Measurements from ENCODE around the gene SPTBN5. TPM values are rescaled to one million over a fixed set of nuclear protein-coding genes. Genes with fewer than 3 reads are reported as not detected.

Gene SPTBN5
- total RNA-seq, 1 donor from 2014 or later = 2.9 TPM

DNA sequence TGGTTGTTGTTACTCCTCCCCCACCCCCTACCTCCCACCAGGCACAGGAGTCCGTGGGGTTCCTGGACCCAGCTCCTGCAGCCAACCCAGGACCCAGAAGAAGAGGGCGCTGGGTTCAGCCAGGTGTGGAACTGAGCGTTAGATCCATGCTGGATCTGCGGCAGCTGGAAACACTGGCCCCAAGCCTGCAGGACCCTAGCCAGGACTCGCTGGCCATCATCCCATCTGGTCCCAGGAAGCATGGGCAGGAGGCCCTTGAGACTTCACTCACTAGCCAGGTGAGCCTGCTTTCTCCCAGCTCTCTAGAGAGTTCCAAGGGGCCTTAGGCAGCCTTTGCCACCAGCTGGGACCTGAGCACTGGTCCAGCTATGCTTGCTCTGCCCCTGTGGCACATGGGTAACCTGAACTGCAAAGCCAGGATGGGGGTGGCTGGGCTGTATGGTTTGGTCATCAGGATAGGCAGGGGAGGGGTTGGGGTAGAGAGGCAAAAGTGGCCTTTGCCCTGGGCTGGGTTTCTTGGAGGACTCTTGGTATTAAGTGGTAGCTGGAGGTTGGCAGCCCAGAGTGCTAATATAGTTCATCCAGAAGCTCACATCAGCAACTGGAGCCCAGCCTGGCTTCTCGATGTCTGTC lies 72.9 kb downstream of the SPTBN5 start:
- no peak overlapping the region for H3K27ac Mint-ChIP-seq (ENCODE audit: unreplicated experiment)
- no peaks in the 10 kb centered on the region for H3K9me3 Mint-ChIP-seq (ENCODE audit: low read depth)
- no peak for DNase-seq (ENCODE audit: low spot score)
- H3K4me1 Mint-ChIP-seq (ENCODE audit: low read depth) = no peaks in the 10 kb centered on the region
- H3K27me3 Mint-ChIP-seq (ENCODE audit: low read depth) = no peaks in the 10 kb centered on the region
- peaks cover 49% of the 10 kb centered on the region for H3K36me3 Mint-ChIP-seq (ENCODE audit: low read depth)
- no peak overlapping the region for H3K4me3 Mint-ChIP-seq (ENCODE audit: unreplicated experiment)
- TF ChIP-seq CTCF (IDR thresholded peaks at IDR 0.05) = no peak

DNA sequence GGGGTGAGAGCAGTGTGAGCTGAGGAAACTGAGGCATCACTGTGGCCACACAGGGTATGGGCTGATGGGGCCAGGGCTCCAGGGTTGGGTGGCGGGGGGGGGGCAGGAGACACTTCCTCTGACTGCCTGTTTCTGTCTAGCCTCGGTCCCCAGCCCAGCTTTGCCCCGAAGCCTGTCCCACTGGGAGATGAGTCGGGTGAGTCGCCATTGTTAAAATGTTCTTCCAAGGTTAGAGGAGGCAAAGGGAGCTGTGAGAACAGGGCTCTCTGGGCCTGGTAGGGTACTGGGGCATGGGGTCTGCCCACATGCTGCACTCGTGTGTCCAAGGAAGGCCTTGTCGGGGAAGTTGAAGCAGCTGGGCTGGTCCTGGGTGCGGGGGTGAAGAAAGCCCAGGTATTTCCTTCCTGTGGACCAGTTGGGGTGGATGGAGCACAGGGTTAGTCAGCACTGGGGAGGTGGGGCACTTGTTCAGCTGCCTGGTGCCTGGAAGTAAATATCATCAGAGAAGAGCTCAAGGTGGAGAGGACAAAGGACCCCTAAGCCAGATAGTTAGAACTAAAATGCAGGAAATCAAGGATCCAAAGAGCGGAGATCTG lies 74.3 kb downstream of the SPTBN5 start:
- peaks cover 55% of the 10 kb centered on the region for H3K36me3 Mint-ChIP-seq (ENCODE audit: low read depth)
- DNase-seq (ENCODE audit: low spot score) = no peak
- H3K9me3 Mint-ChIP-seq (ENCODE audit: low read depth) = no peaks in the 10 kb centered on the region
- no peak for TF ChIP-seq CTCF (IDR thresholded peaks at IDR 0.05)
- H3K27ac Mint-ChIP-seq (ENCODE audit: unreplicated experiment) = no peak overlapping the region
- H3K27me3 Mint-ChIP-seq (ENCODE audit: low read depth) = no peaks in the 10 kb centered on the region
- H3K4me1 Mint-ChIP-seq (ENCODE audit: low read depth) = no peaks in the 10 kb centered on the region
- no peak overlapping the region for H3K4me3 Mint-ChIP-seq (ENCODE audit: unreplicated experiment)

GRCh38 chr15:41817781-41818180 lies 76.1 kb downstream of the SPTBN5 start:
- no peak for TF ChIP-seq CTCF (IDR thresholded peaks at IDR 0.05)
- no peaks in the 10 kb centered on the region for H3K4me1 Mint-ChIP-seq (ENCODE audit: low read depth)
- H3K27me3 Mint-ChIP-seq (ENCODE audit: low read depth) = no peaks in the 10 kb centered on the region
- H3K36me3 Mint-ChIP-seq (ENCODE audit: low read depth) = peaks cover 56% of the 10 kb centered on the region
- no peak overlapping the region for H3K27ac Mint-ChIP-seq (ENCODE audit: unreplicated experiment)
- no peaks in the 10 kb centered on the region for H3K9me3 Mint-ChIP-seq (ENCODE audit: low read depth)
- DNase-seq (ENCODE audit: low spot score) = no peak
- H3K4me3 Mint-ChIP-seq (ENCODE audit: unreplicated experiment) = no peak overlapping the region

DNA sequence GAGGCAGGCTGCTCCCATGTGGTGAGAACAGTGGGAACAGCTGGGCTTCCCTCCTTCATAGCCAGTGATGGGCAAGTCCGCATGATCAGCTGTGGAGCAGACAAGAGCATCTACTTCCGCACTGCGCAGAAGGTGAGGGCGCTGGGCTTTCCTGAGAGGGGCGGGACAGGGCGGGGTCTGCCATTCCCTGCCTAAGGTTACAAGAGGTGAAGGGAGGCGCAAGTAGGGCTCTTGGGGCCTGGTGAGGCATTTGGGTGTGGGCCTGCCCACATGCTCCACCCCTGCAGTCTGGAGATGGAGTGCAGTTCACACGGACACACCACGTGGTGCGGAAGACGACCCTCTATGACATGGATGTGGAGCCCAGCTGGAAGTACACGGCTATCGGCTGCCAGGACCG lies 76.5 kb downstream of the SPTBN5 start:
- Mint-ChIP-seq H3K4me1 (ENCODE audit: low read depth) (no peaks in the 10 kb centered on the region), H3K27ac (ENCODE audit: unreplicated experiment) (no peak overlapping the region), H3K9me3 (ENCODE audit: low read depth) (no peaks in the 10 kb centered on the region), H3K36me3 (ENCODE audit: low read depth) (peaks cover 54% of the 10 kb centered on the region), H3K4me3 (ENCODE audit: unreplicated experiment) (no peak overlapping the region), H3K27me3 (ENCODE audit: low read depth) (no peaks in the 10 kb centered on the region)
- no peak for TF ChIP-seq CTCF (IDR thresholded peaks at IDR 0.05)
- no peak for DNase-seq (ENCODE audit: low spot score)

- Mint-ChIP-seq H3K36me3 (ENCODE audit: low read depth) (peaks cover 54% of the 10 kb centered on the region), H3K27ac (ENCODE audit: unreplicated experiment) (no peak overlapping the region), H3K27me3 (ENCODE audit: low read depth) (no peaks in the 10 kb centered on the region), H3K9me3 (ENCODE audit: low read depth) (no peaks in the 10 kb centered on the region), H3K4me3 (ENCODE audit: unreplicated experiment) (no peak overlapping the region), H3K4me1 (ENCODE audit: low read depth) (no peaks in the 10 kb centered on the region)
- DNase-seq (ENCODE audit: low spot score) = no peak
- TF ChIP-seq CTCF (IDR thresholded peaks at IDR 0.05) = no peak
Observed at GRCh38 chr15:41816788-41817187, 77.1 kb downstream of the SPTBN5 start.
